Right ventricle myocardium inferior (tissue), 1 donor: ENCODE results near the gene SLC20A1. TPM values are rescaled to one million over a fixed set of nuclear protein-coding genes. Genes with fewer than 3 reads are reported as not detected.
"Not testable (repeated sequence)": the region's sequence is repeated elsewhere in the genome, so short reads cannot be mapped to it uniquely, and the experiment has no call there.

Experiments
- ATAC-seq: fragments of 200-7000 bp; cut with Tn5 transposase; one replicate; pipeline ENCODE4 v1.9.1; 2020; ENCODE audit warnings: mild to moderate bottlenecking, moderate library complexity
- DNase-seq: peaks from one replicate; pipeline ENCODE4 v3.0.0; 2021; ENCODE audit errors: missing footprints
- intact Hi-C: fragments of 100-400 bp; cut with DNase I; formaldehyde crosslinking; loops from one replicate; pipeline ENCODE4 v1.11.0; 2022
- total RNA-seq: library from RNA; stranded (reverse); fragmentation: NEBNext Ultra II Directional; extraction: Animal tissue kit (Norgen Biotek cat#: 25700); gene quantifications from one replicate; pipeline ENCODE4 v1.2.1, GENCODE V29; 2021
- donor health status: DM: no; HTN: yes; CAD: no; lungs with severe emphysema.

The SLC20A1 gene
- total RNA-seq, 1 donor from 2014 or later: 10.2 TPM

- DNase-seq: no peak
- intact Hi-C loops: loop anchor here (1.0 kb wide), 1 partner anchor 43 kb away; no protein-coding TSS in a partner anchor
- ATAC-seq: no peak
These were observed 2.8 kb upstream of the SLC20A1 start for GRCh38 chr2:112642966-112643365.

GRCh38 chr2:112643488-112643887, 2.3 kb upstream of the SLC20A1 start:
- intact Hi-C loops: loop anchor here (1.0 kb wide), 1 partner anchor 43 kb away; no protein-coding TSS in a partner anchor
- ATAC-seq (no peak), DNase-seq (no peak)

GRCh38 chr2:112644155-112644932, 1.4 kb upstream of the SLC20A1 start:
- ATAC-seq: no peak

DNA sequence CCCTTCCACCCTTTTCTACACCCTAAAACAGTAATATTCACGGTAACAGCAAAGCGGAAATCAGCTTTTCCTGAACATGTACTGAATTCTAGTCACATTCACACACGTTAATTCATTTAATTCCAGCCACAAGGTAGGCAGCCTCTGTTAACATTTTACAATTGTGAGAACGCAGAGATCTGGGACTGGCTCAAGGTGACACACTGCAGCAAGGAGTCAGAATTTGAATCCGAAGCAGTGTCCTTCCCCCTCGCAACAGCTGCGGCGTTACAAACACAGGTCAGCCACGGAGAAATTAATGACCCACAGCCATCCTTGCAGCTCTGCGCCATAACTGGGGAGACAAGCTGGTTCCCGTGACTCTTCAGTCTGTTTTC, 818 bp upstream of the SLC20A1 start:
- DNase-seq (no peak), ATAC-seq (no peak)
- intact Hi-C loops: loop anchor here (1.0 kb wide), 1 partner anchor 61 kb away; the partner anchor contains the start of gene CHCHD5

More at GRCh38 chr2:112644155-112644932, 1.4 kb upstream of the SLC20A1 start:
- no peak for DNase-seq
- intact Hi-C loops: loop anchor here (1.0 kb wide), 1 partner anchor 60 kb away; the partner anchor contains the start of gene CHCHD5

DNA sequence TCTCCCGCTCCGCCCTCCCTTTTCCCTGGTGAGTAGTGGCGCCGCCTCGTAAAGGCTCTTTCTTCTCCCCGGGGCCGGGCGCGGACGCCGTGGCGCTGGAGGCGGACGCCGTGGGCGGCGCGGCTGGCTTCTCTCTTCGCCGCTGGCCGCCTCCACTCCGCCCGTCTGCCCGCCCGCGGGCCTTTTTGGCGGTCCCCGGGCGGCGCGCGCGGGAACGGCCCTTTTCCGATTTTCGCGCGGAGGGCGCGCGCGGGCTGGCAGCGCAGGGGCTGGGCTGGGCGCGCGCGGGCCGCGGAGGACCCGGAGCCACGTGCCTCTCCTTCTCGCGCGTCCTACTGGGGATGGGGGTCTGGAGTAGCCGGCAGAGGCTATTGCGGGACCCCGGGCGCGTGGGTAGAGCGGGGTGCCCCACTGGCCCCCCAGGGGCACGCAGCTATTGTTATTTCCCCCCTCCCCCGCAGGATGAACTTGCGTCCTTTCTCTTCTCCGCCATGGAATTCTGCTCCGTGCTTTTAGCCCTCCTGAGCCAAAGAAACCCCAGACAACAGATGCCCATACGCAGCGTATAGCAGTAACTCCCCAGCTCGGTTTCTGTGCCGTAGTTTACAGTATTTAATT, 472 bp downstream of the SLC20A1 start:
- no peak for DNase-seq
- ATAC-seq: peak; percentile 46
- intact Hi-C loops: no loop called here

GRCh38 chr2:112646791-112647689, 1.3 kb downstream of the SLC20A1 start:
- no peak for DNase-seq
- intact Hi-C loops: no loop called here
- ATAC-seq: no peak

GRCh38 chr2:112648081-112648480, 2.3 kb downstream of the SLC20A1 start:
- intact Hi-C loops: no loop called here
- no peak for DNase-seq
- ATAC-seq: no peak

DNA sequence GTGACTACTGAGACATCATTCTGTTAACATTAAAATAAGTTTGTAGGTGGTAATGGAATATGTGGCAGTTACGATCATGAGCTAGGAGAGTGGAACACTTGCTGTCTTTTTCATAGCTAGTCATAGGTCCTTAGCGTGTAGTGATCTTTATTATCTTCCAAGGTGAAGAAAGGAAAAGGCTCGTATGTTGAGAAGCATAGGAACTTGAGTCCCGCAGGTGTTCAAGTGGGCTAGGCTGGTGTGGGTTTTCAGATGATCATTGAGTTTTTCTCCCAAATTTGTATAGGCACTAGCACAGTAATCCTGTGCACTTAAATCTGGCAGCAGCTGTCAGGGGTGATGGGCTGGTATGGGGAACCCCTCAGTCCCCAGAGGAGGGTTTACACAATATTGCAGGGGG, 10.9 kb downstream of the SLC20A1 start:
- DNase-seq (no peak), ATAC-seq (no peak)
- intact Hi-C loops: no loop called here

DNA sequence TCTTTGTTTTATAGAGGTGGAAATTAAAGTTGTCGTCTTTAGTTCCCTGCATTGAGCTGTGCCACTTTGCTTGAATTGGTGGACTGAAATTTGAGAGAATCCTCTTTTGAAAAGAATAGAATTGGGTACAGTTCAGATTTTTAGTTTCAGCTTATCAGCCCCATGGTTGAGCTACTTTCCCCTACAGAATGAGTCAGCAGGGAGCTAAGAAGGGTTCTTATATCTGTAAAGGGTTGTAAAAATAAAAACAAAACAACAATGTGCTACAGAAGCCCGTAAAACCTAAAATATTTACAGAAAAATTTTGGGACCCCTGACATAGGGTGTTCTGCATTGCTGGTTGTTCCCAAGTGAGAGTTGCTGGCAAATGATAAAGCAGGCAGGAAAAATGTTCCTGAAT, 12.6 kb downstream of the SLC20A1 start:
- ATAC-seq (no peak), DNase-seq (no peak)
- intact Hi-C loops: no loop called here

DNA sequence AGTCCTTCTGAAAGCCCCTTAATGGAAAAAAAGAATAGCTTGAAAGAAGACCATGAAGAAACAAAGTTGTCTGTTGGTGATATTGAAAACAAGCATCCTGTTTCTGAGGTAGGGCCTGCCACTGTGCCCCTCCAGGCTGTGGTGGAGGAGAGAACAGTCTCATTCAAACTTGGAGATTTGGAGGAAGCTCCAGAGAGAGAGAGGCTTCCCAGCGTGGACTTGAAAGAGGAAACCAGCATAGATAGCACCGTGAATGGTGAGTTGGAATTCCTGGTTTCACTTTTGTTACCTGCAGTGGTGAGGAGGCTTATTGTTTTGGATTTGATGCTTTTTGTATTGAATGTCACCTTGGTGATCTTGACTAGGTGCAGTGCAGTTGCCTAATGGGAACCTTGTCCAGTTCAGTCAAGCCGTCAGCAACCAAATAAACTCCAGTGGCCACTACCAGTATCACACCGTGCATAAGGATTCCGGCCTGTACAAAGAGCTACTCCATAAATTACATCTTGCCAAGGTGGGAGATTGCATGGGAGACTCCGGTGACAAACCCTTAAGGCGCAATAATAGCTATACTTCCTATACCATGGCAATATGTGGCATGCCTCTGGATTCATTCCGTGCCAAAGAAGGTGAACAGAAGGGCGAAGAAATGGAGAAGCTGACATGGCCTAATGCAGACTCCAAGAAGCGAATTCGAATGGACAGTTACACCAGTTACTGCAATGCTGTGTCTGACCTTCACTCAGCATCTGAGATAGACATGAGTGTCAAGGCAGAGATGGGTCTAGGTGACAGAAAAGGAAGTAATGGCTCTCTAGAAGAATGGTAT, 13.3 kb downstream of the SLC20A1 start:
- intact Hi-C loops: no loop called here
- ATAC-seq (no peak), DNase-seq (no peak)

DNA sequence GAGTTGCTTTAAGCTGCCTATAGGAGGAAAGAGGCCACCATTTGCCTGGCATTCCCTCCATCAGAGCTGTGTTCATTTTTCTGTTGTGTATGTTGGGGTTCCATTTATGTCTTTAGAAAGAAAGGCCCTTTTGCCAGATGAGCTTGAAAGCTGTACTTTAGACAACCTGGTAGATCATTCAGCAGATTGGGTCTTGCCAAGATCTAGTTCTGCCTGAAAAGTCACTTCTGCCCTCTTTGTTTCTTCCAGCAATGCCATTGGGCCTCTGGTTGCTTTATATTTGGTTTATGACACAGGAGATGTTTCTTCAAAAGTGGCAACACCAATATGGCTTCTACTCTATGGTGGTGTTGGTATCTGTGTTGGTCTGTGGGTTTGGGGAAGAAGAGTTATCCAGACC, 14.4 kb downstream of the SLC20A1 start:
- no peak for DNase-seq
- intact Hi-C loops: no loop called here
- no peak for ATAC-seq

DNA sequence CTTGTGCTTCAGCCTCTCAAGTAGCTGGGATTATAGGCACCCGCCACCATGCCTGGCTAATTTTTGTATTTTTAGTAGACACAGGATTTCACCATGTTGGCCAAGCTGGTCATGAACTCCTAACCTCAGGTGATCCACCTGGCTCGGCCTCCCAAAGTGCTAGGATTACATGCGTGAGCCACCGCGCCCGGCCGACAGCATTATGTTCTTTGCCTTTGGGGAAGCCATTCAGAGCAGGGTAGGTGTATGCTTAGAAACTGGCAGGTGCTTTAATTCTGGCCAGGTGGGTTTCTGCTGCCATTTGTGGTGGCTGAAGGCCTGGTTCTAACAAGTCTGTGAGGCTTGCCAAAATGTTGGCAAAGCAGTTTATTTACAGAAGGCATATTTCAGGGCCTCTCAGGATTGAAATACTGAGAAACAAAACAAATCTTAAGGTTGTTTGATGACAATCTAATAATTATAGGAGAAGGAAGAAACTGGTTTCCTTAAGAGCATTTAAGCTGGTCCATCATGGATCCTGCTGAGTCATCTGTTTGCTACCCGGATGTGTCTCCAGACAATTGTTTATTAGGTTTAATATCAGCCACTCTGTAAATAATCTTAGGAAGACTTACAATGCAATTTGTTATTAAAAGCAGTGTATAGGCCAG, 16.0 kb downstream of the SLC20A1 start:
- intact Hi-C loops: no loop called here
- ATAC-seq (no peak), DNase-seq (no peak)

DNA sequence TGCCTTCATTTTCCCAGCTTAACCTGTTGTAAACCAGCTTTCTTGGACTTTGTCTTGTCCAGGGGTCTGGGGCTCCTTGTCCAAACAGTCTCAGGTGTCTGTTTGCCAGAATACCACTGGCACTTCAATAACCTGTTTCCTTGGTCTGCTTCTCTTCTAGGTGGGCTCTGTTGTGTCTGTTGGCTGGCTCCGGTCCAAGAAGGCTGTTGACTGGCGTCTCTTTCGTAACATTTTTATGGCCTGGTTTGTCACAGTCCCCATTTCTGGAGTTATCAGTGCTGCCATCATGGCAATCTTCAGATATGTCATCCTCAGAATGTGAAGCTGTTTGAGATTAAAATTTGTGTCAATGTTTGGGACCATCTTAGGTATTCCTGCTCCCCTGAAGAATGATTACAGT, 17.0 kb downstream of the SLC20A1 start:
- intact Hi-C loops: no loop called here
- ATAC-seq: no peak

GRCh38 chr2:112664689-112665088, 18.9 kb downstream of the SLC20A1 start:
- ATAC-seq: no peak
- intact Hi-C loops: no loop called here
- DNase-seq: no peak

More for the DNA sequence above, 17.0 kb downstream of the SLC20A1 start:
- no peak for DNase-seq

GRCh38 chr2:112665113-112665780, 19.5 kb downstream of the SLC20A1 start:
- DNase-seq: no peak
- intact Hi-C loops: no loop called here
- ATAC-seq: no peak

DNA sequence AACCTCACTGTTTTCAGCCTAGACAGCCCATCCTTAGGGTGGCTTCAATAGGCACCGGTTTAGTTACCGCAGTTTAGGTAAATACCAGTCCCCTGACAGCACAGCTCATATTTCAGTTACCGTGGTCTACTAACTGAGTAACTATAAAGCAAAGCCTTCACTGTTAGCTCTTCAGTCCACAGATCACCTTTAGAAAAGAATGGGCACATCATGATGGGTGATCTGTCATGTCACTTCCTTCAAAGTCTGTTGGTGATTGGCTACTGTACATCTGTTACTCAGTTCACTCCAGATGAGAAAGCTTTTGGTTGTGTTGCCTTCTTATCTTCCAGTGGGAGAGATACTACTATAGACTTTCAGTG, 21.0 kb downstream of the SLC20A1 start:
- DNase-seq (no peak), ATAC-seq (no peak)
- intact Hi-C loops: no loop called here

DNA sequence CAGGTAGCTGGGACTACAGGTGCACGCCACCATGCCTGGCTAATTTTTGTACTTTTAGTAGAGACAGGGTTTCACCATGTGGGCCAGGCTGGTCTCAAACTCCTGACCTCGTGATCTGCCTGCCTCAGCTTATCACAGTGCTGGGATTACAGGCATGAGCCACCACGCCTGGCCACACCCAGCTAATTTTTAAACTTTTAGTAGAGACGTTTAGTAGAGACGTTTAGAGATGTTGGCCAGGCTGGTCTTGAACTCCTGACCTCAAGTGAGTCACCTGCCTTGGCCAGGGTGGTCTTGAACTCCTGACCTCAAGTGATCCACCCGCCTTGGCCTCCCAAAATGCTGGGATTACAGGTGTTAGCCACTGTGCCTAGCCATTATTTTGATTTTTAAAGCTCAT, 21.8 kb downstream of the SLC20A1 start:
- intact Hi-C loops, ATAC-seq, DNase-seq: not testable (repeated sequence)

GRCh38 chr2:112669667-112670066, 23.9 kb downstream of the SLC20A1 start:
- DNase-seq: no peak
- intact Hi-C loops: no loop called here
- ATAC-seq: no peak
